HG03103 (cell line): ENCODE data around the gene CTSO.

ENCODE experiments used
- ATAC-seq: cut with Tn5 transposase; IDR thresholded peaks from one replicate; pipeline ENCODE4 v1.9.1; 2021; ENCODE audit warnings: low read depth; ENCODE audit not compliant: unreplicated experiment

CTSO gene

GRCh38 chr4:155953151-155954117 is at the start of gene CTSO:
Gene CTSO, minus strand, starts transcription at chr4:155953866. Its CDS starts 19 bp downstream, at chr4:155953847.
- ATAC-seq = peak; percentile 91

DNA sequence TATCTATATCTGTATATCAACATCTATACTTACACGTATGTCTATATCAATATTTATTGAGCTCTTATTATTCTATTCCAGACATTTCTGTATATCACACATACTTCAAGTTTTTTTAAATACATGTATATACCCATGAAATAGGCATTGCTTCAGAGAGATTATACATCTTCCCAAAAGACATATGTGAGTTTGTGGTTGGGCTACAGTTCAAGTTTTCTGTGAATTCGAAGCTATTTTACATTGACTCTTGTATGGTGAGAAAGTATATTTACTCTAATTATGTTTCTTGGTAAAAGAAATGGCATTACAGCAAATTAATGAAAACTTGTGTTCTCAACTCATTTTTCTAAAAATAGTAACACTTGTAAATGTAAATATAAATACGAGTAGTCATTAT is 46.8 kb upstream of the CTSO start:
- no peak for ATAC-seq

- peak; percentile 61 for ATAC-seq
Observed at GRCh38 chr4:155999725-156000124, 46.1 kb upstream of the CTSO start.

DNA sequence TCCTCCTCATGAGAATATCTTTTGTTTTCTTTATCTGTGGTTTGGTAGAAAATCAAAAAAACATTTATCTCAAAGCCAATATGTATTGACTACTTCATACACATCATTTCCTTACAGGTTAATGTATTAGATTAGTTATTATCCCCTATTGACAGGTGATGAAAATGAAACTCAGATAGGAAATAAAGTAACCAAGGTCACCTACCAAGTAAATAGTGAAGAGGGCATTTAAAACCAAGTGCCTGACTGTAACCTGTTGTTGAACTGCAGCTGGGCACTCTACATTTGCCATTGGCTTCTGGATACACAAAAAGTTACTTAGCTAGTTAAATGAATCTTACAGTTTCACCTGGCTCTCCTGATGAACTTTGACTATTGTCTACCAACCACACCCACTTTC is 41.4 kb upstream of the CTSO start:
- no peak for ATAC-seq

GRCh38 chr4:155984106-155984797 is 30.6 kb upstream of the CTSO start:
- ATAC-seq = no peak

- no peak for ATAC-seq
Observed at GRCh38 chr4:155982736-155983385, 29.2 kb upstream of the CTSO start.

- no peak for ATAC-seq
Observed at GRCh38 chr4:155978810-155979209, 25.1 kb upstream of the CTSO start.

DNA sequence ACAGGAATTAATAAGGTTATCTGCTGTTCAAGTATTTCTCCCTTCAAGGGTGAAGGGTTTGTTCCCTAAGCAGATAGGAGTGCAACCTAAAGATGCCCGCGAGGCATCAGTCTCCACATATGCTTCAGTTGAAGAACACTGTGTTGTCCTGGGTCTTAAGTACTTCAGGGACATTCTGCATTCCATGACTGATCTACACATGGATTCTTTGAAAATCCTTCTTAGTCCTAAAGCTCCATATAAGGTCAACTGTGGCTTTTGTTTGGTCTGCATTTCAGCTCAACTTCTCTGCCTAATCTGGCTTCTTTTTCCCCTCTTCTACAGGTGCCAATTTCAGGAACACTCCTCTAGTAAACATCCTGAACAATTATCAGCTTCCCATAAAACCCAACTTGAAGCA is 21.8 kb upstream of the CTSO start:
- no peak for ATAC-seq

DNA sequence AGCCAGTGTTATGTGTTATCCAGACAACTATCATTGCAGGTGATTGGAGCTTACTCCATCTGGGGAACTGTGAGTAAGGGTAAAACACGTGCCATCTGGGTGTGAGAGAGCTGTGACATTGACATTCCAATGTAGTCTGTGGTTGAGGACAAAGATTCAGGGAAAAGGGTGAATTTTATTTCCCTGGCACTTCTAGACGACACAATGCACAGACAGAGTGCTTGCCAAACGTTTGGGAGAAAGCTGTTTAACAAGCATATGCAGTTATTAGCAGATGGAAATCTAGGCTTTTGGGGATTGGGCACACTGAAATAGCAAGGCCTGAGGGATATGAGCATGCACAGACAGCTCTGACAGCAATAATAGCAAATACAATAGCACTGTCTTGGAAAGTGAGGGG is 21.3 kb upstream of the CTSO start:
- ATAC-seq = no peak

DNA sequence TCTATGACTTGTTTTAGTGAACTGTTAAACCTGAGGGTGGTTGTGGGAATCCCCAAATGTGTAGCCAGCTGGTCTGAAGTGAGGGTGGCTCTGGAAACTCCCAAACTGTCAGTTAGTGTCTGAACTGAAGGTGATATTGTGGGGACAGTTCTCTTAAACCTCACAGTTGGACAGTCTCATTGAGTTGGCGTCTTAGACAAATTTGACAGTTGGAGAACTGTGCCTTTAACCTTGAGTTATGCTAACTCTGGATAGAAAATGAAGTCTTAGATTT is 20.7 kb upstream of the CTSO start:
- peak; percentile 93 for ATAC-seq

GRCh38 chr4:155973639-155974475 is 20.2 kb upstream of the CTSO start:
- peak; percentile 21 for ATAC-seq

- ATAC-seq = peak; percentile 41
Observed at GRCh38 chr4:155972098-155972497, 18.4 kb upstream of the CTSO start.

DNA sequence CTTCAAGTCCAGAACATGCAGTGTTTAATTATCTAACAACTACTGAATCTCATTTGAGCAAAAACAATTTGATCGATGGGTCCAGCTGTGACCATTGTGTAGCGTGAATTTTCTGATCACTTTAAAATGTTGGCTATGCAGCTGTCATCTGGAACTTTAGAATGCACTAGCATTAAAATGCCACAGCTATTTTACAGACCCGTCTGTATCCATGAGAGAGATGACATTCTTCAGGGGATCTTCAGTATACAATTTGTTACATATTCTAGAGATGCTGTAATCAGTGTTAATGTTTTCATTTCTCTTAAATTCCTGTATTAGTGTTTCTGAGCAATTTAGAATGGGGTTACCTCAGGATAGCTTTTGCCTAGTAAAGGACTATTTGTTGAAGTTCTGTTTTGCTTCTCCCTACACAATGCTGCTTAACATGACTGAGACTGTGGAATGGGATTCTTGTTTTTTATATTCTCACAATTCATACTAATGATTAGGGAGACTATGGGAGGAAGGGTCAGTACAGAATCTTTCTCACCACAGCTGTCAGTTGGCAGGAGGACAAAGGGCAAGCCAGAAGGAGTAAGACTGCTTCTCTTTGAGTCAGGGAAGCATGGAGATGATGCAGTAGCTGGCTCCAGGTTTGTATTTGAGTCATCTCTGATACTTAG is 13.2 kb upstream of the CTSO start:
- no peak for ATAC-seq

- no peak for ATAC-seq
Observed at GRCh38 chr4:155966171-155966570, 12.5 kb upstream of the CTSO start.

DNA sequence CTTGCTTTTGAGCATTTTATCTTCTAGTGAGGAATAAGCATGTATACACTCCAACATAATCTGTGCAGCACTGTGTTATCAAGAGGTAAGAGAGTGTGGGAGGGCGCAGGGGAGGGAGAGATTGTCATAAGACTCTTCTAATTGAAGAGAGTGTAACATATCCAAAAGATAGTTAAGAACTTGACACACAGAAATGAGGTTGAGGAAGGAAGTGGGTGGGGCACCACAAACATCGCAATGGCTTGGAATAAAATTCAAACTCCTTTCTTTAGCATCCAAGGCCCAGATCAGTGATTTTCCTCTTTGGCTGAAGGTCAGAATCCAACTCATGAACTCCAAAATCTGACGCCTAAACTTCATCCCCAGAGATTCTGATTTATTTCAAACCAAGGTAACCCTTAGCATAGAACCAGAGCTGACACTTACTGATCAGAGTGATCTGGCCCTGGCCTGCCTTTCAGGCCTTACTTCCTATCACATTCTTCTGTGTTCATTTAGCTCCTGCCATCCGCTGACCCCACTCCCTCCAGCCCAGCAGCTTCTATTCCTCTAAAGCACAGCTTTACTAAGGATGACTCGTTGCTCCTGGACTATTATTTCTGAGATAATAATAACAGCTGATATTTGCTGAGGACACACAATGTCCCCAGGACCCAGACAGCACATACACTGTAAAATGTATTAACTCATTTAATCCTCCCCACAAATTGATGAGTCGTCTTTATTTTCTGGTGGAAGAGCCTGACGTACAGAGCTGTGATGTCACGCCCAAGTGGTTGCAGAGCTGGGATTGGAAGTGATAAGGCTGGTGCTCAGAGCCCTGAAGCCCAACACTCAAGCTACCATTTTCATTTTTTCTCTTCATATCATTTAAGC is 10.6 kb upstream of the CTSO start:
- no peak for ATAC-seq

DNA sequence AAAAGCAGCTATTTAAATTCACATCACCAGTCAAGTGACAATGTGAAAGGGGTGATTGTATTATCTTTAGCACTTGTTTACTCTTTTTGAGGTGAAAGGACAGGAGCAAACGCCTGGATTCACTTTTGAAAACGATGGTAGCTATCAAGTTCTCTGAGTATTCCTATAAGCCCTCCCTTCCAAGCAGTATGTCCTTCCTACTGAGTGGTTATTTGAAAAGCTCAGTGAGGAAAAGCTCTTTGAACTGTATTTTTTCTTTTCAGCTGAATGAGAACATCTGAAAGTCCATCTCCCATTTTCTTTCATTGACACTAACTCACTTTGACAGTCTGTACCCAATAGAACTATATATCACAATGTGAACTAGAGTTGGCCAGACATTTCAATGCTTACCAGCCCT is 9.1 kb upstream of the CTSO start:
- no peak for ATAC-seq

DNA sequence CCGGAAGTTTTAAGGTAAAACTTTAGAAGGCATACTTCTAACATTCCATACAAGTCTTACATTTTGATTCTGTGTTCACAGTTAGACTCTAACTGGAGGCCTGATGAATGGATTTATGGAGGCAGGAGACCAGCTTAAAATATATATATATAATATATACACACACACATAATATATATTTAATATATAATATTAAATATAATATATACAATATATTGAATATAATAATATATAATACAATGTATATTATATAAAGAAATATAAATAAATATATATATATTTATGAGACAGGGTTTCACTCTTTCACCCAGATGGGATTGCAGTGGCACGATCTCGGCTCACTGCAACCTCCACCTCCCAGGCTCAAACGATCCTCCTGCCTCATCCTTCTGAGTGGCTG is 7.9 kb upstream of the CTSO start:
- ATAC-seq = no peak

DNA sequence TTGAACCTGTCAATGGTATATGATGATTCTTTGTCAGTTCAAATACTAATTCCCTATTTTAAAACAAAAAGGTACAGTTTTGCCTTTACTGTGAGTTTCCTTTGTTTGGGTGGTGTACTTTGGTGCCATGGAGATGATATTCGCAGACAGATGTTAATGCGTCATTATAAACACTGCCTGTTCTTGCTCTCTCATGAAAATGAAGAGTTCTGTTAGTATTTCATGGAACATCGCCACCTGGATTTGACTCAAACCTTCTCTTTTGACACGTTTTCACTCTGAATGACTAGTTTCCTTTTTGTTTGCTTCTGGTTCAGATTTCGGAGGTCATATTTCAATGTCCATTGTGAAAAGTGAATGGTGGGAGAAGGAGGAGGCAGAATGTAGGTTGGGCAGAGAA is 6.9 kb upstream of the CTSO start:
- no peak for ATAC-seq

GRCh38 chr4:155959417-155959816 is 5.8 kb upstream of the CTSO start:
- no peak for ATAC-seq
